PC-3 (cell line): ENCODE data around the gene RSBN1L. TPM values are rescaled to one million over a fixed set of nuclear protein-coding genes. Genes with fewer than 3 reads are reported as not detected.

Experiments
- ATAC-seq: fragments of 200-7000 bp; cut with Tn5 transposase; 2 replicates; pipeline ENCODE4 v1.9.1; 2020; ENCODE audit warnings: mild to moderate bottlenecking, moderate library complexity
- Bru-seq: library from RNA; stranded (reverse); fragments of 400-500 nt; gene quantifications from one replicate; lab custom pipeline; 2021; lab: Mats Ljungman, UMichigan
- BruChase-seq, 2 experiments: library from RNA; stranded (reverse); fragments of 400-500 nt; gene quantifications; one replicate each; lab custom pipeline; 2021; lab: Mats Ljungman, UMichigan
- BruUV-seq: library from RNA; stranded (reverse); fragments of 400-500 nt; replicated peaks from 2 replicates; lab custom pipeline; 2021; lab: Mats Ljungman, UMichigan
- CTCF ChIA-PET: fragments of 300-600 bp; sonication (Branson Sonifier 250); formaldehyde crosslinking; loops from one replicate; lab custom pipeline; 2022; ENCODE audit warnings: antibody characterized with exemption; lab: Charles Lee
- POLR2A ChIA-PET: fragments of 300-600 bp; sonication (Branson Sonifier 250); formaldehyde crosslinking; loops from one replicate; lab custom pipeline; 2022; ENCODE audit warnings: antibody characterized with exemption; ENCODE audit not compliant: unreplicated experiment; lab: Charles Lee
- DNase-seq: peaks from one replicate; pipeline ENCODE4 v3.0.0-alpha.2; 2015
- H2AFZ ChIP-seq: fragments of 300-600 bp; sonication (generic); 2 replicates; pipeline ENCODE4 v1.6.0; 2016; ENCODE audit warnings: antibody characterized with exemption, low read length
- H3F3A ChIP-seq: fragments of 300-600 bp; sonication (generic); one replicate; pipeline ENCODE4 v1.6.0; 2017; ENCODE audit warnings: antibody characterized with exemption, low read length, control low read depth, mild to moderate bottlenecking; ENCODE audit not compliant: unreplicated experiment
- H3K27ac ChIP-seq: fragments of 300-600 bp; sonication (generic); 2 replicates; pipeline ENCODE4 v1.5.1; 2016; ENCODE audit warnings: mild to moderate bottlenecking, low read length
- H3K27me3 ChIP-seq: fragments of 300-600 bp; sonication (generic); 2 replicates; pipeline ENCODE4 v1.6.1; 2016; ENCODE audit warnings: low read length, mixed read lengths
- H3K36me3 ChIP-seq: fragments of 300-600 bp; sonication (generic); 2 replicates; pipeline ENCODE4 v1.6.1; 2016; ENCODE audit warnings: low read depth, mixed run types, low read length, mixed read lengths
- H3K4me1 ChIP-seq: fragments of 300-600 bp; sonication (generic); 2 replicates; pipeline ENCODE4 v1.5.1; 2016; ENCODE audit warnings: low read length; ENCODE audit not compliant: insufficient read depth
- H3K4me2 ChIP-seq: fragments of 300-600 bp; sonication (generic); 2 replicates; pipeline ENCODE4 v1.6.0; 2016; ENCODE audit warnings: low read length
- H3K4me3 ChIP-seq: fragments of 300-600 bp; sonication (generic); 2 replicates; pipeline ENCODE4 v1.5.1; 2016; ENCODE audit warnings: mild to moderate bottlenecking, low read length, mixed read lengths
- H3K79me2 ChIP-seq: fragments of 300-600 bp; sonication (generic); 2 replicates; pipeline ENCODE4 v1.6.1; 2017; ENCODE audit warnings: low read length, mixed read lengths
- H3K9ac ChIP-seq: fragments of 300-600 bp; sonication (generic); 2 replicates; pipeline ENCODE4 v1.6.0; 2016; ENCODE audit warnings: mild to moderate bottlenecking, low read length
- H3K9me2 ChIP-seq: fragments of 300-600 bp; sonication (generic); replicated peaks from 2 replicates; pipeline ENCODE4 v1.6.1; 2016; ENCODE audit warnings: mixed run types, low read length, mixed read lengths
- H3K9me3 ChIP-seq: fragments of 300-600 bp; sonication (generic); 2 replicates; pipeline ENCODE4 v1.6.1; 2016; ENCODE audit warnings: low read length, mixed read lengths
- H4K20me1 ChIP-seq: fragments of 300-600 bp; sonication (generic); 2 replicates; pipeline ENCODE4 v1.6.1; 2016; ENCODE audit warnings: low read length, mixed read lengths
- EZH2 ChIP-seq: fragments of 300-600 bp; sonication (generic); IDR thresholded peaks from one replicate; pipeline ENCODE4 v1.6.1; 2017; ENCODE audit warnings: antibody characterized with exemption, mild to moderate bottlenecking, low read length; ENCODE audit not compliant: unreplicated experiment
- EZH2phosphoT487 ChIP-seq: fragments of 300-600 bp; sonication (generic); IDR thresholded peaks from 2 replicates; pipeline ENCODE4 v1.6.1; 2018; ENCODE audit warnings: mild to moderate bottlenecking, antibody characterized with exemption, low read length, borderline replicate concordance
- intact Hi-C: fragments of 100-400 bp; cut with micrococcal nuclease; formaldehyde crosslinking; loops from 2 replicates; pipeline ENCODE4 v1.9.0; 2023
- long read RNA-seq: library from polyadenylated mRNA; unstranded; transcript quantifications from one replicate; pipeline ENCODE4 v2.0.0, GENCODE V29; 2021; ENCODE audit not compliant: unreplicated experiment
- total RNA-seq: library from RNA; depleted of rRNA; stranded (reverse); fragments of >200 nt; gene quantifications from 2 replicates; pipeline ENCODE4 v1.2.3, GENCODE V29; 2014; rRNA removed
- TF ChIP-seq, protein P1 (sequence below): fragments of 300-600 bp; sonication (generic); conservative IDR thresholded peaks from 2 replicates; pipeline ENCODE4 v1.5.1; 2017; ENCODE audit warnings: antibody characterized with exemption, low read depth, mild to moderate bottlenecking, low read length

RSBN1L gene
- total RNA-seq (6.9 and 11.2 TPM in 2 replicates), Bru-seq, nascent RNA (percentile 84 among the genes with signal in this experiment), BruChase-seq, experiment 1, labeled RNA remaining after a 6-hour chase (percentile 74 among the genes with signal in this experiment), BruChase-seq, experiment 2, labeled RNA remaining after a 2-hour chase (percentile 79 among the genes with signal in this experiment)
- long read RNA-seq, full-length matches to known transcripts: 9 of 58 reads
- long read RNA-seq, partial matches to known transcripts: 38 of 58 reads
- long read RNA-seq, other reads (novel, unspliced or antisense): 11 of 58 reads

DNA sequence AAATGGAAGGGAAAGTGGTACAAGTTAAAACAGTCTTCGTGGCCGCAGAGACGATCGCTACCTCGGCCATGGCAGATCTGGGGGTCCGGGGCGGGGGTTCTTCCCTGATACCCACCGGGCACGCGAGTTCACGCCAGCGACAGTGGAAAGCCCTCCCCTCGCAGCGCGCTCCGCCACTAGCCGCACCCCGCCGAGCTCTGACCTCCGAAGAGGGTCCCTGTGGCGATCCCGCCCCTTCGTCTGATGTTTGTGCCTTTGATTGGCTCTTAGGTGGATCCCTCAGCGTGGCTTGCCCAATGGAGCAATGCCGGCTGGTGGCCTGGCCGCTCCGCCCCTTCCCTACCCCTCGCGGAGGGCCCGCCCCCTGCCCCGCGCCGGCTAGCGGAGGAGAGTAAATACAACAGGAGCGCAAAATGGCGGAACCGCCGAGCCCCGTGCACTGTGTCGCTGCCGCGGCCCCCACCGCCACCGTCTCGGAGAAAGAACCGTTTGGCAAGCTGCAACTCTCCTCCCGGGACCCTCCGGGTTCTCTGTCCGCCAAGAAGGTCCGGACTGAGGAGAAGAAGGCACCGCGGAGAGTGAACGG lies at the start of gene RSBN1L:
Gene RSBN1L, plus strand, starts transcription at position 403 of the 586 bp plus-strand sequence. Its CDS starts 11 bp downstream, at position 414.
- intact Hi-C loops: loop anchor here (1.0 to 5.0 kb wide), 4 partner anchors 9 to 102 kb away; partner anchors contain the start of genes PHTF2 and TMEM60
- Histone ChIP-seq H3K27ac (peak within 1 kb of the TSS; percentile 55), H3K4me2 (peak within 1 kb of the TSS; percentile 86), H4K20me1 (peaks cover 17% of the 10 kb centered on the region), H3K79me2 (peaks cover 76% of the 10 kb centered on the region), H3K9ac (peak within 1 kb of the TSS; percentile 95), H2AFZ (peak within 1 kb of the TSS; percentile 99), H3K36me3 (no peaks in the 10 kb centered on the region), H3K9me2 (no peaks in the 10 kb centered on the region), H3K27me3 (no peaks in the 10 kb centered on the region), H3K9me3 (no peaks in the 10 kb centered on the region), H3F3A (no peaks in the 10 kb centered on the region), H3K4me3 (peak within 1 kb of the TSS; percentile 86), H3K4me1 (peaks cover 15% of the 10 kb centered on the region)
- ChIA-PET CTCF (interaction anchor here (0.5 to 1.2 kb wide), 5 partner anchors 11 to 1335 kb away, joined by 3 to 6 read pairs (median 4); no protein-coding TSS in a partner anchor), POLR2A (interaction anchor here (0.6 to 1.0 kb wide), 3 partner anchors 11 to 21 kb away, joined by 3 to 5 read pairs (median 4); no protein-coding TSS in a partner anchor)
- no TSS peak for BruUV-seq
- TF ChIP-seq, protein P1, sequence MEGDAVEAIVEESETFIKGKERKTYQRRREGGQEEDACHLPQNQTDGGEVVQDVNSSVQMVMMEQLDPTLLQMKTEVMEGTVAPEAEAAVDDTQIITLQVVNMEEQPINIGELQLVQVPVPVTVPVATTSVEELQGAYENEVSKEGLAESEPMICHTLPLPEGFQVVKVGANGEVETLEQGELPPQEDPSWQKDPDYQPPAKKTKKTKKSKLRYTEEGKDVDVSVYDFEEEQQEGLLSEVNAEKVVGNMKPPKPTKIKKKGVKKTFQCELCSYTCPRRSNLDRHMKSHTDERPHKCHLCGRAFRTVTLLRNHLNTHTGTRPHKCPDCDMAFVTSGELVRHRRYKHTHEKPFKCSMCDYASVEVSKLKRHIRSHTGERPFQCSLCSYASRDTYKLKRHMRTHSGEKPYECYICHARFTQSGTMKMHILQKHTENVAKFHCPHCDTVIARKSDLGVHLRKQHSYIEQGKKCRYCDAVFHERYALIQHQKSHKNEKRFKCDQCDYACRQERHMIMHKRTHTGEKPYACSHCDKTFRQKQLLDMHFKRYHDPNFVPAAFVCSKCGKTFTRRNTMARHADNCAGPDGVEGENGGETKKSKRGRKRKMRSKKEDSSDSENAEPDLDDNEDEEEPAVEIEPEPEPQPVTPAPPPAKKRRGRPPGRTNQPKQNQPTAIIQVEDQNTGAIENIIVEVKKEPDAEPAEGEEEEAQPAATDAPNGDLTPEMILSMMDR: 0 out of 2 replicates have a peak, but pooled peaks have one; percentile 15
- TF ChIP-seq EZH2 (no peak), EZH2phosphoT487 (no peak)
- ATAC-seq (peak; percentile 95), DNase-seq (peak; percentile 96)

DNA sequence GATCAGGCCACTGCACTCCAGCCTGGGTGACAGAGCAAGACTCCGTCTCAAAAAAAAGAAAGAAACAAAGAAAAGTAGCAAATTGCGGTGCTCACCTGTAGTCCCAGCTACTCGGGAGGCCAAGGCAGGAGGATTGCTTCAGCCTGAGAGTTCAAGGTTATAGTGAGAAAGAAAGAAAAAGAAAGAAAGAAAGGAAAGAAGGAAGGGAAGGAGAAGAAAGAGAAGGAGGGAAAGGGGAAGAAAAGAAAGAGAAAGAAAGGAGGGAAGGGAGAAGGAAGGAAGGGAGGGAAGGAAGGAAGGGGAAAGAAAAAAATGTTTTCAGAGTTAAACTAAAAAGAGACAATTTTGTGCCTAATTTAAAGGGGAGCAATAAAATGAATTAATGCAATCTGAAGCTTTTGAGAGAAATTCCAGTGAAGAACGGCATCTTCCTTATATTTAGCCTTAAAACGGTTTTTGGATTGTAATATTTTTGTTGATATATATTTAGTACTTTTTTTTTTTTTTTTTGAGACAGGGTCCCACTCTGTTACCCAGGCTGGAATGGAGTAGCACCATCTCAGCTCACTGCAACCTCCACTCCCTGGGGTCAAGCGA lies 47.4 kb upstream of the RSBN1L start:
- Histone ChIP-seq H3K4me2 (no peak overlapping the region), H3F3A (no peaks in the 10 kb centered on the region), H3K9me2 (no peaks in the 10 kb centered on the region), H3K4me1 (no peaks in the 10 kb centered on the region), H3K79me2 (no peaks in the 10 kb centered on the region), H3K36me3 (peaks cover 14% of the 10 kb centered on the region; the same call in 1 of the 2 replicates), H3K4me3 (no peak overlapping the region), H3K27me3 (no peaks in the 10 kb centered on the region), H3K27ac (no peak overlapping the region), H4K20me1 (no peaks in the 10 kb centered on the region), H3K9me3 (no peaks in the 10 kb centered on the region), H2AFZ (no peak overlapping the region), H3K9ac (no peak overlapping the region)
- intact Hi-C loops: no loop called here
- ATAC-seq (no peak), DNase-seq (no peak)
- no TSS peak for BruUV-seq
- ChIA-PET POLR2A (no interaction called here), CTCF (no interaction called here)
- TF ChIP-seq, protein P1: no peak
- TF ChIP-seq EZH2 (no peak), EZH2phosphoT487 (no peak)
